ENCODE data around the gene SPOCD1.
"Not testable (repeated sequence)": the region's sequence is repeated elsewhere in the genome, so short reads cannot be mapped to it uniquely, and the experiment has no call there.

The SPOCD1 gene

GRCh38 chr1:31836638-31837037, 20.8 kb upstream of the SPOCD1 start:
- Mint-ChIP-seq H3K27me3 (no peaks in the 10 kb centered on the region), H3K36me3 (no peaks in the 10 kb centered on the region), H3K9me3 (no peaks in the 10 kb centered on the region), H3K4me1 (peaks cover 11% of the 10 kb centered on the region), H3K4me3 (no peak overlapping the region), H3K27ac (no peak overlapping the region)

- H3K4me3 Mint-ChIP-seq: no peak overlapping the region
- H3K27me3 Mint-ChIP-seq: no peaks in the 10 kb centered on the region
- H3K9me3 Mint-ChIP-seq: no peaks in the 10 kb centered on the region
- peaks cover 14% of the 10 kb centered on the region for H3K4me1 Mint-ChIP-seq
- no peak overlapping the region for H3K27ac Mint-ChIP-seq
- H3K36me3 Mint-ChIP-seq: no peaks in the 10 kb centered on the region
Observed at GRCh38 chr1:31835415-31835814, 19.6 kb upstream of the SPOCD1 start.

- Mint-ChIP-seq H3K27ac (no peak overlapping the region), H3K27me3 (no peaks in the 10 kb centered on the region)
Observed at GRCh38 chr1:31834501-31834900, 18.7 kb upstream of the SPOCD1 start.

GRCh38 chr1:31831397-31832378, 15.9 kb upstream of the SPOCD1 start:
- H3K27ac Mint-ChIP-seq: no peak overlapping the region
- no peak overlapping the region for H3K4me3 Mint-ChIP-seq
- H3K9me3 Mint-ChIP-seq: no peaks in the 10 kb centered on the region
- peaks cover 34% of the 10 kb centered on the region for H3K4me1 Mint-ChIP-seq
- no peaks in the 10 kb centered on the region for H3K36me3 Mint-ChIP-seq
- H3K27me3 Mint-ChIP-seq: no peaks in the 10 kb centered on the region

More at GRCh38 chr1:31834501-31834900, 18.7 kb upstream of the SPOCD1 start:
- Mint-ChIP-seq H3K9me3 (no peaks in the 10 kb centered on the region), H3K36me3 (no peaks in the 10 kb centered on the region), H3K4me1 (peaks cover 12% of the 10 kb centered on the region), H3K4me3 (no peak overlapping the region)

- no peaks in the 10 kb centered on the region for H3K36me3 Mint-ChIP-seq
- H3K27me3 Mint-ChIP-seq: no peaks in the 10 kb centered on the region
- H3K27ac Mint-ChIP-seq: no peak overlapping the region
- peaks cover 39% of the 10 kb centered on the region for H3K4me1 Mint-ChIP-seq
- no peak overlapping the region for H3K4me3 Mint-ChIP-seq
- H3K9me3 Mint-ChIP-seq: no peaks in the 10 kb centered on the region
Observed at GRCh38 chr1:31830511-31830910, 14.7 kb upstream of the SPOCD1 start.

- Mint-ChIP-seq H3K27me3 (no peaks in the 10 kb centered on the region), H3K4me3 (no peak overlapping the region), H3K27ac (no peak overlapping the region), H3K9me3 (no peaks in the 10 kb centered on the region), H3K4me1 (peaks cover 39% of the 10 kb centered on the region), H3K36me3 (no peaks in the 10 kb centered on the region)
Observed at GRCh38 chr1:31830065-31830464, 14.2 kb upstream of the SPOCD1 start.

- H3K36me3 Mint-ChIP-seq: no peaks in the 10 kb centered on the region
- no peak overlapping the region for H3K4me3 Mint-ChIP-seq
- no peaks in the 10 kb centered on the region for H3K9me3 Mint-ChIP-seq
- no peak overlapping the region for H3K27ac Mint-ChIP-seq
- H3K27me3 Mint-ChIP-seq: no peaks in the 10 kb centered on the region
- peaks cover 39% of the 10 kb centered on the region for H3K4me1 Mint-ChIP-seq
Observed at GRCh38 chr1:31828926-31829690, 13.3 kb upstream of the SPOCD1 start.

- H3K27ac Mint-ChIP-seq: peak overlapping the region; percentile 8
- no peaks in the 10 kb centered on the region for H3K36me3 Mint-ChIP-seq
- no peaks in the 10 kb centered on the region for H3K9me3 Mint-ChIP-seq
Observed at GRCh38 chr1:31828341-31828740, 12.5 kb upstream of the SPOCD1 start.

GRCh38 chr1:31823780-31824179, 8.0 kb upstream of the SPOCD1 start:
- Mint-ChIP-seq H3K9me3 (no peaks in the 10 kb centered on the region), H3K36me3 (no peaks in the 10 kb centered on the region), H3K27me3 (no peaks in the 10 kb centered on the region), H3K27ac (no peak overlapping the region), H3K4me3 (no peak overlapping the region), H3K4me1 (peaks cover 28% of the 10 kb centered on the region)

More at GRCh38 chr1:31828341-31828740, 12.5 kb upstream of the SPOCD1 start:
- Mint-ChIP-seq H3K27me3 (no peaks in the 10 kb centered on the region), H3K4me3 (peak overlapping the region; percentile 42), H3K4me1 (peaks cover 39% of the 10 kb centered on the region)

- H3K4me1 Mint-ChIP-seq: peaks cover 18% of the 10 kb centered on the region
- H3K27me3 Mint-ChIP-seq: no peaks in the 10 kb centered on the region
- no peak overlapping the region for H3K27ac Mint-ChIP-seq
- H3K36me3 Mint-ChIP-seq: no peaks in the 10 kb centered on the region
- H3K9me3 Mint-ChIP-seq: no peaks in the 10 kb centered on the region
- no peak overlapping the region for H3K4me3 Mint-ChIP-seq
Observed at GRCh38 chr1:31822766-31823165, 6.9 kb upstream of the SPOCD1 start.

GRCh38 chr1:31820196-31820595, 4.4 kb upstream of the SPOCD1 start:
- not testable (repeated sequence) for H3K9me3 Mint-ChIP-seq, H3K27me3 Mint-ChIP-seq, H3K36me3 Mint-ChIP-seq, H3K4me1 Mint-ChIP-seq, H3K27ac Mint-ChIP-seq, H3K4me3 Mint-ChIP-seq

GRCh38 chr1:31818206-31818605, 2.4 kb upstream of the SPOCD1 start:
- Mint-ChIP-seq H3K4me3 (no peak overlapping the region), H3K27ac (no peak overlapping the region), H3K4me1 (peaks cover 9% of the 10 kb centered on the region), H3K36me3 (no peaks in the 10 kb centered on the region), H3K27me3 (no peaks in the 10 kb centered on the region), H3K9me3 (no peaks in the 10 kb centered on the region)

- H3K27ac Mint-ChIP-seq, H3K4me3 Mint-ChIP-seq, H3K36me3 Mint-ChIP-seq, H3K27me3 Mint-ChIP-seq, H3K9me3 Mint-ChIP-seq: not testable (repeated sequence)
- peaks cover 12% of the 10 kb centered on the region for H3K4me1 Mint-ChIP-seq
Observed at GRCh38 chr1:31816947-31817346, 1.1 kb upstream of the SPOCD1 start.

- H3K36me3 Mint-ChIP-seq, H3K27me3 Mint-ChIP-seq, H3K4me3 Mint-ChIP-seq, H3K9me3 Mint-ChIP-seq: not testable (repeated sequence)
- Mint-ChIP-seq H3K4me1 (peaks cover 14% of the 10 kb centered on the region), H3K27ac (peak overlapping the region; percentile 30)
Observed at GRCh38 chr1:31816501-31816900, 679 bp upstream of the SPOCD1 start.

GRCh38 chr1:31815307-31815645, 546 bp downstream of the SPOCD1 start:
- H3K27ac Mint-ChIP-seq: no peak overlapping the region
- H3K4me3 Mint-ChIP-seq: no peak overlapping the region
- H3K27me3 Mint-ChIP-seq: no peaks in the 10 kb centered on the region
- H3K4me1 Mint-ChIP-seq: peaks cover 14% of the 10 kb centered on the region
- H3K36me3 Mint-ChIP-seq: no peaks in the 10 kb centered on the region
- no peaks in the 10 kb centered on the region for H3K9me3 Mint-ChIP-seq

- Mint-ChIP-seq H3K36me3 (no peaks in the 10 kb centered on the region), H3K4me3 (no peak overlapping the region), H3K27ac (no peak overlapping the region), H3K9me3 (no peaks in the 10 kb centered on the region), H3K27me3 (no peaks in the 10 kb centered on the region), H3K4me1 (peaks cover 14% of the 10 kb centered on the region)
Observed at GRCh38 chr1:31814631-31815306, 1.1 kb downstream of the SPOCD1 start.
